COR-L47 (cell line): Measurements from ENCODE around the gene LRRTM3.
A peak's percentile ranks its signal among the peaks of the same experiment; 100 is the strongest.

Experiments used
- DNase-seq: peaks from one replicate; lab custom pipeline; 2025; lab: John Stamatoyannopoulos, UW

The LRRTM3 gene

DNA sequence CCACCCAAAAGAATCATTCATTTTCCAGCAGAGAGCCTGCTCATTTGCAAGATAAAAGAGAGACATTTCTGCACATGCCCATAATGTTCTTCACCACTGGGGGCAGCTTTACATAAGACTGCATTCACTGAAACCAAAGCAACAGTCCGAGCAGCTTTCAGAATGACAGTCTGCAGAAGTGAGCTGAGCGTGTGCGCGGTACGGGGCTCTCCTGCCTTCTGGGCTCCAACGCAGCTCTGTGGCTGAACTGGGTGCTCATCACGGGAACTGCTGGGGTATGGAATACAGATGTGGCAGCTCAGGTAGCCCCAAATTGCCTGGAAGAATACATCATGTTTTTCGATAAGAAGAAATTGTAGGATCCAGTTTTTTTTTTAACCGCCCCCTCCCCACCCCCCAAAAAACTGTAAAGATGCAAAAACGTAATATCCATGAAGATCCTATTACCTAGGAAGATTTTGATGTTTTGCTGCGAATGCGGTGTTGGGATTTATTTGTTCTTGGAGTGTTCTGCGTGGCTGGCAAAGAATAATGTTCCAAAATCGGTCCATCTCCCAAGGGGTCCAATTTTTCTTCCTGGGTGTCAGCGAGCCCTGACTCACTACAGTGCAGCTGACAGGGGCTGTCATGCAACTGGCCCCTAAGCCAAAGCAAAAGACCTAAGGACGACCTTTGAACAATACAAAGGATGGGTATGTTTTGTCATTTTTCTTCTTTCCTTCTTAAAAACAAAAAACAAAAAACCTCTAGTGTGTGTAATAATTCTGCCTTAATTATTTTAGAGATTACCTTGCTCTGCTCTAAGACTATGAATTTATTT lies at the start of gene LRRTM3:
Gene LRRTM3, plus strand, starts transcription at position 141 of the 820 bp plus-strand sequence.
- peak; percentile 69 for DNase-seq

DNA sequence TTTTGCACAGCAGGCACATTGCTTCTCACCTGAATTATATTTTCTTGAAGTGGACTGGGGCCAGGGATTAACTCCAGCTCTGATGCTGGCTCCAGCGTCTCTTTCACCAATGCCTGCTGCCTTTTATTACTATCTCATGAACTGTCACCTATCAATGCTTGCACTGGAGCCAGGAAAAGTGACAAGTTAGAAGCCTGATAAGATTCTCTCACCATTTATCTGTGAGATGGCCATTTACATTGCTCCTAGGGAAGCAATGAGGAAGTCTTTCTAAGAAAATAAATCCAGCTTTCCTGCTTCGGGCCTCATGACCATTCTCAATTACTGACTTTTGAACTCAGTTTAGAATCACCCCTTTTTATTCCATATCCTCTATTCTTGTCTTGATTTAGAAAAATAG lies 48.5 kb upstream of the LRRTM3 start:
- no peak for DNase-seq

DNA sequence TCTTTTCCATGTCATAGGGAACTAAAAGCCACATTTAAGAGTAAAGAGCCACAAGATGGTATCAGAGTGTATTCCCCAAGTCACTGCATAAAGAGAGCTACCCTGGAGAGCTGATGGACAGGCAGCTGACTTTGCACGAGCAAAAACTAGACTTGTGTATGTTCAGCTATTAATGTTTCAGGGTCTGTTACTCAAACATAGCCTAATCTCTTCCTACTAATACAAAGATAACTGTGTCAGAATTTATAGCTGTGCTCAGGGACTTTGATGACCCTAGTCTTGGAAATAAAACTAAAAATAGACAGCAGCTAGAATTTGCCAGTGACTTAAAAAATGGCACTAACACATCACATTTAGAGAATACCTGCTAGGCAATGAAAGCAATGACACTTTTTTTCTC lies 45.5 kb upstream of the LRRTM3 start:
- DNase-seq = no peak

DNA sequence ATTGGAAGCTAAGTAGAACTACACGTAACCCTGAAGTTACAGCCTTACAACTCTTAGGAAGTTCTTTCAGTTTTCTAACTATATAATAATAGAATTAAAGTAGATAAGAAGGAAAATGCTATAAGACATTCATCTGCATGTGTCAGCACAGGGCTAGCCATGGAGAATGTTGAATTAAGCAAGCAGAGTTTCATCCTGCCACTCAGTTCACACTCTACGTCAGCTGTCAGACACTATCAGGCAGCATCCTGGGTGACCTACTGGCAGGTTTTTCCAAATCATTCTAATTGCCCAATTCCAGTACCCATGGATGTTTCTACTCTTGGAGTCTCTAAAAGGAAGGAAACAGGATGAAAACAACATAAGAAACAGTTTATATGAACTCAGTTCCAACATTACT lies 45.0 kb upstream of the LRRTM3 start:
- DNase-seq = no peak

DNA sequence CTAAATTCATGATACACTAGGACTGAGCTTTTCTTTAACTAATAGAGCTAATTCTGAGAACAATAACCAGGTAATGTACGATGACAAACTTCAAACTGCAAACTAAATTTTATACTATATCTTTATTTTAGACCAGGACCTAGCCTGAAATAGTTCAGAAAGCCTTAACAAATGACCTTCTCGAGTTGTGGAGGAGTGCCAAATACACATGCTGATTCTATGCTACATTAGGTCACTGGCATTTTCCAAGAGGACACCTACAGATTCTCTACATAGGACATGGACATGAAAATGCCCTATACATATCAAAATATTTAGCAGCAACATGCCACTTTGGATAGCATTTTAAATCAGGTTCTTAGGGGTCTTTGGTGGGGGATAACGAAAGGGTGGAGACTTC lies 44.0 kb upstream of the LRRTM3 start:
- no peak for DNase-seq

DNA sequence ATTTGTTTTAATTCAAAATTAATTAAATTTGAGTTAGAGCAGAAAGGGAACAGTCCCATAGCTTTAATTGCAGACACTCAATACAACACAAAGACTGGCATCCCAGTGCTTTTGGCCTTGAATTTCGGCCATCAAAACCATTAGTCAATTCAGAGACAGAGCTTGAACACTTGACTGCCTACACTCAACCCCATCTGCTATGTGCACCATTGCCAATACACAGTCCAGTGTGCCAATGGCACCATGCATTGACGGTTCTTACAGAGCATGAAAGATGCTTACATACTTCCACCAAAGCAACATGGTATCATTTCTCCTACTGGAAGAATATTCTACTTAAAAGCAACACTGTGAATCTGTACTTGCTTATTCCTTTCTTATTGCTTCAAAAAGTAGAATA lies 43.6 kb upstream of the LRRTM3 start:
- DNase-seq = no peak

DNA sequence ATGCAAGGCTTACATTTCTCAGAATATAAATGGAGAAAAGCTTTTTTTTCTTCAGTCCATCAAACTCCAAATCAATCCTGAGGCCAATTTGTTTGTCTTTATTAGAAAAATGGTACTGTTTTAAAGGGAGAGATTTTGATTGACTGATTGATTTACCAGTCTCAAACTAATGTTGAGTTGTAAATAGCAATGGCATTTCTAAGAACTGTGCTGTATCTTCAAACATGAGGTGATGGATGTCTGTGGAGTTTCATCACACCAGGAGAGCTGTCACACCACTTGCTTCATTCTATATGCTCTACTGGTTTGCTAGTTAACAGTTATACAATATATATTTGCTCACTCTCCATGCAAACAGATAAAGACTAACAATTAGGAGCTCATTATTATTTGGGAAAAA lies 39.0 kb upstream of the LRRTM3 start:
- DNase-seq = no peak

DNA sequence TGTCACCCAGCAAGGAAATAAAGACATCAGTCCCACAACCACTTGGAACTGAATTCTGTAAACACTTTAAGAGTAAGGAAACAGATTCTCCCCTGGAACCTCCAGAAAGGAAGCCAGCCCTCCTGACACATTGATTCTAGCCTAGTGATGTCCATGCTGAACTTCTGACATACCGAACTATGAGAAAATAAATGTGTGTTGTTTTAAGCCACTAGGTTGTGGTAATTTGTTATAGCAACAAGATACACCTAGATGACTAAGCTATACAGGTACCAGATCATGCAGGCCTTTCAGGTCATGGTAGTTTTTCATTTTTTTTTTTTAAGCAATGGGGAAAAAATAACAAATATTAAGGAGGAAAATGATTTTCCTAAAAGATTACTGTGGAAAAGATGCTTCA lies 37.6 kb upstream of the LRRTM3 start:
- no peak for DNase-seq

DNA sequence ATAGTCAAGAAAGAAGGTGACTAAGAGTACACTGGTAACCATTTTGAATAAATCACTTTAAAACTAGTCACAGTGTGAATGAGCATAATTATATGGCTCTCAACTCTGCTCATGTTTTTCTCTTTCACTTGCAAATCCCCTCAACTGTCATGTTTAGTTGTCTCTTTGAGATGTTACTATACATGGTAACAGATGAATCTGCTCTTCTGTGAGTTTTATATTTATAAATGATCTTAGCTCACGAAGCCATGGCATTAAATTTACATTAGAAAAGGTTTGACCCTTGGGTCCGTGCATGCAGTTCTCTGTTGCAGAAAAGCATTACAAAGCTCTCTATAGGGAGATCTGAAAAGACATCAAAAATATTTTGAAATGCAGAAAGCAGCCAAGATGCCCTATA lies 33.0 kb upstream of the LRRTM3 start:
- no peak for DNase-seq

DNA sequence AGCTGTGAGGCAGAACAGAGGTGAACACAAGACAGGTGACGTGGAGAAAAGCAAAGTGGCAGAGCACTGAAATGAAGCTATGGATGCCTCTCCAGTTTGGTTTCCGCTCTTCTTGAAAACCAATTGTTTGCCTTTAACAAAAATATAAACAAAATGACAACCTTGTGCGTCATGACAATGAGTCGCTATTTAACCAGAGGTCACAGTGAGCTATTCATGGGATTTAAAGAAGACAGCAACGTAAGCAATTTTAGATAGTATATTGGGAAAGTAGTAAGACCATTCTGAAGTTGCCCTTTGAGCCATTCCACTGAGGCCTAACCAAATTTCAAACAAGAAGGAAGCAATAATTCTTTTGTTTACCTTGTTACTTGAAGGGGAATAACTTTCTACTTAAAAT lies 15.2 kb upstream of the LRRTM3 start:
- DNase-seq = no peak

DNA sequence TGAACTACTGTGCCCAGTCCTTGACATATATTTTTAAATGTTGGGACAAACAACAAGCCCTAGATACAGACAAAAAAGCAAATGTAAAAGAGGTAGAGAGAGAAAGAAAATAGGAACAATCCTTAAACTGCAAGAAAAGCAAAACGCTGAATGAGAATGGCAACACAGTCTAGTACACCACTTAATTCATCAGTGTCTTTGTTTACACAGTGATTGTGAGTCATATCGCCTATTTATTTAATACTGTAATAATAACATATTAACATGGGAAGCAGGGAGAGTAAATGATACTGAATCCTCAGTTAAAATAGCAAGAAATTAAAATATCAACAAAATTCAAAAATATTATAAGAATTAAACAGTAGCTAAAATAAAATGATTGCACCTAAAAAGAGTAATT lies 9.8 kb upstream of the LRRTM3 start:
- no peak for DNase-seq

DNA sequence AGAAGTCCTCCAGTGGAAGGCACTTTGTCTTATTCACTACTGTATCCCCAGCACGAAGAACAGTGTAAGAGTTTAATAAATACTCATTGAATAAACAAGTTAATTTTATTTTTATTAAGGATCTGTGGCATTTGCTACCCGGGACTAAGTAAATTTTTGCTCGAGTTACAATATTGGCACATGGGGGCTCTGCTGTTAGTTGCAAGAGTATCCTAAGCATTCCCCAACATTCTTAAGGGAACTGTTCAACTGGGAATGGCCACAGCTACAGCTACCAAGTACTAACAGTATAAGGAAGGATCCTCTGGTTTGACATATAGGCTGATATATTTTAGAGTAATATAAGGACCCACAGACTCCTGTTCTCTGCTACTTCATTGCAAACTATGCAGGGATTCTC lies 8.7 kb upstream of the LRRTM3 start:
- DNase-seq = no peak

DNA sequence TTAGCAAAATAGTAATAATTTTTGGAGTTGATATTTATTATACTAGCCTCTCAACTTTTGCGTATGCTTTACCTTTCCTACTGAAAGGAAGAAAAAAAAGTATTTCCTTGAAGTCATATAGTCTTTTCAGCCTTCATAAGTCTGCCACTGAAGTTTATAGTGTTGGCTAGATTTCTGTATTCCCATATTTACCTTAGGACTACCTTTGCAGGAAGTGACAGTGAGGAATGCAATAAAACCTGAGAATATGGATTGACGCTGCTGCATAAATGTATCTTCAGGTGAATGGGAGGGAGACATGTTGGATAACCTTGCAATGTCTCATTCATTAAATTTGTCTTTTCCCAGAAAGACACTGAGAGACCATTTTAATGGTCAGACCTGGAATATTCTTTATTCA lies 6.6 kb upstream of the LRRTM3 start:
- DNase-seq = no peak

DNA sequence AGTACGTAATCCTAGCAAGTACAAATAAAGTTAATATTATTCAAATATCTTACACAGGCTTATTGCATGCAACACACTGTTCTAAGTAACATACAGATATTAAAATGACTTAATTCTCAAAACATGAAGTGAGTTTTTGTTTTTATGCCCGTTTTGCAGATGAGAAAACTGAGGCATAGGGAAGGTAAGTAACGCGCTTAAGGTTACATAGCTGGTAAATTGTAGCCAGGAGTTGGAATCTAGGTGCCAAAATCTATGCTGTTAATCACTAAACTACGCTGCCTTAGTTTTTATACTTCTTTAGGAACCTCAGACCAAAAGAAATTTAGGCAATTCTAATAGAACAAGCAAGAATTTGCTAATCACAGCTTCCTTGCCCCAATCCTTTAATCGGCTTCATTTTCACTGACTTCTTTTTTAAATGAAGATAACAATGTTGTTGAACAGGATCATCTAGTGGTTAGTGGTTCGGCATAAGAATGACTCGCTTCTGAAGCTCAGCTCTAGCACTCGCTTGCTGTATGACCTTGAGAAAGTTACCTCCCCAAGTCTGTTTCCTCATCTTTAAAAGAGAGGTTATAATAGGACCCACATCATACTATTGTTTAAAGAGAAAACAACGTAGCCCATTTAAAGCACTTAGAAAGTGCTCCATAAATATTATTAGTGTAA lies 1.0 kb upstream of the LRRTM3 start:
- DNase-seq = no peak

DNA sequence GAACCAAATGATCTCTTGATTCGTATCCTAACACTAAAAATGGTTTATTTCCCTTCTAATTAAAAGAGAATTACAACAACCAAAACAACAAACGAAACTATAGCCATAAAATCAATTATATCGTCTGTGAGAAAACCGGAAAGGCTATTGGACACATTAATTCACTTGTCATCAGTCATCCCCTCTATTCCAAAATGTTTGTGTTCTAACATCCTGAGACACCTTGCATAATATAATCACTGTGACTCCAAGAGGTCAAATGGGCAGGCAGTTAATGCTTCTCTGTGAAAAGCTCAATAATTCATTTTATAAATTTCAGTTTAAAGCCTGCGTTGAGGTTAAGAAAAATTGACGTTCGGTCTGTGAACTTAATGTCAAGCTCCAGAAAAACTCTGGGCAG lies 463 bp upstream of the LRRTM3 start:
- no peak for DNase-seq

DNA sequence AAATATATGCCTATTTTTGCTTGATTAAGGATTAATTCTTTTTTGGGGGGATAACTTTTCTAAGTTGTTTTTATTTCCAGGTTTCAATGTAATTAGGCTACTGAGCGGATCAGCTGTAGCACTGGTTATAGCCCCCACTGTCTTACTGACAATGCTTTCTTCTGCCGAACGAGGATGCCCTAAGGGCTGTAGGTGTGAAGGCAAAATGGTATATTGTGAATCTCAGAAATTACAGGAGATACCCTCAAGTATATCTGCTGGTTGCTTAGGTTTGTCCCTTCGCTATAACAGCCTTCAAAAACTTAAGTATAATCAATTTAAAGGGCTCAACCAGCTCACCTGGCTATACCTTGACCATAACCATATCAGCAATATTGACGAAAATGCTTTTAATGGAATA lies 1.0 kb downstream of the LRRTM3 start:
- no peak for DNase-seq

DNA sequence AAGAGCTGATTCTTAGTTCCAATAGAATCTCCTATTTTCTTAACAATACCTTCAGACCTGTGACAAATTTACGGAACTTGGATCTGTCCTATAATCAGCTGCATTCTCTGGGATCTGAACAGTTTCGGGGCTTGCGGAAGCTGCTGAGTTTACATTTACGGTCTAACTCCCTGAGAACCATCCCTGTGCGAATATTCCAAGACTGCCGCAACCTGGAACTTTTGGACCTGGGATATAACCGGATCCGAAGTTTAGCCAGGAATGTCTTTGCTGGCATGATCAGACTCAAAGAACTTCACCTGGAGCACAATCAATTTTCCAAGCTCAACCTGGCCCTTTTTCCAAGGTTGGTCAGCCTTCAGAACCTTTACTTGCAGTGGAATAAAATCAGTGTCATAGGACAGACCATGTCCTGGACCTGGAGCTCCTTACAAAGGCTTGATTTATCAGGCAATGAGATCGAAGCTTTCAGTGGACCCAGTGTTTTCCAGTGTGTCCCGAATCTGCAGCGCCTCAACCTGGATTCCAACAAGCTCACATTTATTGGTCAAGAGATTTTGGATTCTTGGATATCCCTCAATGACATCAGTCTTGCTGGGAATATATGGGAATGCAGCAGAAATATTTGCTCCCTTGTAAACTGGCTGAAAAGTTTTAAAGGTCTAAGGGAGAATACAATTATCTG lies 1.6 kb downstream of the LRRTM3 start:
- DNase-seq = no peak

DNA sequence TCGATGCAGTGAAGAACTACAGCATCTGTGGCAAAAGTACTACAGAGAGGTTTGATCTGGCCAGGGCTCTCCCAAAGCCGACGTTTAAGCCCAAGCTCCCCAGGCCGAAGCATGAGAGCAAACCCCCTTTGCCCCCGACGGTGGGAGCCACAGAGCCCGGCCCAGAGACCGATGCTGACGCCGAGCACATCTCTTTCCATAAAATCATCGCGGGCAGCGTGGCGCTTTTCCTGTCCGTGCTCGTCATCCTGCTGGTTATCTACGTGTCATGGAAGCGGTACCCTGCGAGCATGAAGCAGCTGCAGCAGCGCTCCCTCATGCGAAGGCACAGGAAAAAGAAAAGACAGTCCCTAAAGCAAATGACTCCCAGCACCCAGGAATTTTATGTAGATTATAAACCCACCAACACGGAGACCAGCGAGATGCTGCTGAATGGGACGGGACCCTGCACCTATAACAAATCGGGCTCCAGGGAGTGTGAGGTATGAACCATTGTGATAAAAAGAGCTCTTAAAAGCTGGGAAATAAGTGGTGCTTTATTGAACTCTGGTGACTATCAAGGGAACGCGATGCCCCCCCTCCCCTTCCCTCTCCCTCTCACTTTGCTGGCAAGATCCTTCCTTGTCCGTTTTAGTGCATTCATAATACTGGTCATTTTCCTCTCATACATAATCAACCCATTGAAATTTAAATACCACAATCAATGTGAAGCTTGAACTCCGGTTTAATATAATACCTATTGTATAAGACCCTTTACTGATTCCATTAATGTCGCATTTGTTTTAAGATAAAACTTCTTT lies 2.3 kb downstream of the LRRTM3 start:
- DNase-seq = no peak

DNA sequence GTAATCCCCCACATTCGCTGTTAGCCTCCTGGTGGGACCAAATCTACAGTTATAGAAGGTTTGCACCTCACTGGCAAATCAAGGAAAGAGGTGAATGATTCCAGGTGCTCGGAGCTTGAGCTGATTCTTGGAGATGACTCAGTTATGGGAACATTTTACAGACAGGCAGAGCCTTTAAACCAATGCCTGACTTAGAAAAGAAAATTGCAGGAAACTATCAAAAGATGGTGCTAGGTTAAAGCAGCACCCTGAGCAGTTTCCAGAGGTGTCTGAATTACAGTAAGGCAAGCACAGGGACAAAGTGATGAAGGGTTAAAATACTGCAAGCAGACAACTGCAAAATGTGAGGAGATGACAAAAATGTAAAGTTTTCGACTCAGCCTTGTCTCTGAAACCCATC lies 2.9 kb downstream of the LRRTM3 start:
- DNase-seq = no peak

DNA sequence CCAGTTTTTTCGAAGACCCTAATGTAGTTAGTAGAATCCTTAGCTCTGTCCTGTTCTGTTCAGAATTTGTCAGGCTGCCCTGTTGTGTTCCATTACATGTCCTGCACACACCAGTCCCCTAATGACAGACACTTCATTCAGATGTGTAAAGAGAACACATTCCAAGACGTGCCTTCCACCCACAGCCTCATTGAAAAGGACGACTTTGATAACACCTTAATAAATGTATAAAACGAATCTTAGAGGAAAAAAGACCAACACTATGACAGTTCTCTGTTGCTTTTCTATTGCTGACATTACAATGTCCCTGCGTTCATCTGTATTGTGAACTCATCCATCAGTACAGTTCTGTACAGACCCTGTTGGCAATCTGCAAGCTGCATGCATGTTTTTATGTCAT lies 3.5 kb downstream of the LRRTM3 start:
- no peak for DNase-seq

DNA sequence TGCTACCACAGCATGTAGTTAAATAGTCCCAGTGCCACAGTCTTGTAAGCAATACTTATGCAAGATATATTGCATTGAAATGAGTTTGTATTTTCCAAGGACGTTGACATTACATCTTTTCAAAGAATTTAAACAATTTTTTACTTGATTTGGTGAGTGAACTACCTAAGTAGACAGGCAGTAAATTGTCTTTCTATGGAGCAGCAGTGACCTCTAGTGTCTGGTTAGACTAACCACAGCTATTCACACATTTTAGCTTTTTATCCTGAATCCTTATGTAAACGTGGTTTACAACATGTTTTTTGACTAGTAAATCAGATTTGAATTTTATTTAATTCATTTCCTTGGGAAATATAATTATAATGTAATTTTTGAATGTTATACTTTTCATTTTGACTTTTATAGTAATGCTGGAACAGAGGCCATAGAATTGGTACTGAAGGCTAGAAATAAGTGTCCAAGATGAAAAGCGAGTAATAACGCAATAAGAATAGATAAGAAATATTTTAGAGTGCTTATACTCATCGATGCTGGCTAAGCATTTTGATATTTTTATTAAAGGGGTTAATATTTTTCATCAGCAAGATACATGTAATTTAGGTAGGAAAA lies 5.6 kb downstream of the LRRTM3 start:
- DNase-seq = peak; percentile 40

DNA sequence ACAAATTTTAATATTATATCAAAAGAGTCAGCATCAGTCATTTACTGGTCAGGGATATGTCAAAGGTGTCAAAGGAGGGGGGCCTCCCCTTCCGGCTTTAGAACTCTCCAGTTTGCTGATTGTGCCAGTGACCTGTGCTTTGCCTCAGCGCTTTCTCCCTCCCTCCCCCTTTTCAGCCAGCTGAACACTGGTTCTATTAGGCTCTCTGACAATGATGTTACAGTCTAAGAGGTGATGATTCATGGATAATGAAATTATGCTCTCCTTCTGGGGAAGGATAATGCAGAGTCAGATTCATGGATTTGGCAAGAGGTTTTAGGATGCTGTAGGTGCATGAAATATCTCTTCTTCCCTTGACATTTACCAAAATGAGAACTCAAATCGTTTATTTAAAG lies 6.1 kb downstream of the LRRTM3 start:
- DNase-seq = no peak
